H9 (cell line): Measurements from ENCODE around the gene TSPAN11. TPM values are rescaled to one million over a fixed set of nuclear protein-coding genes. Genes with fewer than 3 reads are reported as not detected.

Experiments
- DNase-seq: peaks from one replicate; pipeline ENCODE4 v3.0.0-alpha.2; 2017
- H2AFZ ChIP-seq: one replicate; pipeline ENCODE4 v1.6.1; 2013; ENCODE audit warnings: mild to moderate bottlenecking, low read length, control low read depth, moderate library complexity
- H2AK5ac ChIP-seq: 2 replicates; pipeline ENCODE4 v1.6.1; 2013; ENCODE audit warnings: low read length, control low read depth, mixed read lengths; ENCODE audit not compliant: insufficient read length
- H2BK120ac ChIP-seq: one replicate; pipeline ENCODE4 v1.6.1; 2013; ENCODE audit warnings: low read depth, mild to moderate bottlenecking, low read length, control low read depth, inconsistent platforms; ENCODE audit not compliant: poor library complexity, severe bottlenecking
- H2BK12ac ChIP-seq: 2 replicates; pipeline ENCODE4 v1.6.1; 2013; ENCODE audit warnings: low read length, control low read depth, mixed read lengths, low read depth; ENCODE audit not compliant: insufficient read length
- H2BK15ac ChIP-seq: 2 replicates; pipeline ENCODE4 v1.6.1; 2013; ENCODE audit warnings: low read depth, low read length, control low read depth
- H2BK20ac ChIP-seq: one replicate; pipeline ENCODE4 v1.6.1; 2013; ENCODE audit warnings: low read depth, mild to moderate bottlenecking, low read length, control low read depth, inconsistent platforms; ENCODE audit not compliant: poor library complexity, severe bottlenecking
- H2BK5ac ChIP-seq: 2 replicates; pipeline ENCODE4 v1.6.1; 2013; ENCODE audit warnings: low read length, control low read depth, mixed read lengths; ENCODE audit not compliant: insufficient read length
- H3K14ac ChIP-seq: 2 replicates; pipeline ENCODE4 v1.6.1; 2013; ENCODE audit warnings: low read length, control low read depth; ENCODE audit not compliant: insufficient read depth
- H3K18ac ChIP-seq: 2 replicates; pipeline ENCODE4 v1.6.1; 2013; ENCODE audit warnings: low read depth, mild to moderate bottlenecking, mixed read lengths, low read length, control low read depth; ENCODE audit not compliant: insufficient read length
- H3K23ac ChIP-seq: 2 replicates; pipeline ENCODE4 v1.6.1; 2013; ENCODE audit warnings: low read length, control low read depth, mixed read lengths, low read depth; ENCODE audit not compliant: insufficient read length
- H3K23me2 ChIP-seq: 2 replicates; pipeline ENCODE4 v1.6.1; 2013; ENCODE audit warnings: low read depth, mild to moderate bottlenecking, mixed read lengths, low read length, control low read depth; ENCODE audit not compliant: insufficient read length, poor library complexity, severe bottlenecking
- H3K27ac ChIP-seq: 2 replicates; pipeline ENCODE4 v1.5.1; 2013; ENCODE audit warnings: low read length, control low read depth, mixed read lengths, low read depth; ENCODE audit not compliant: insufficient read length
- H3K27me3 ChIP-seq: 2 replicates; pipeline ENCODE4 v1.6.1; 2013; ENCODE audit warnings: low read length, control low read depth, inconsistent platforms; ENCODE audit not compliant: insufficient read depth
- H3K4ac ChIP-seq: 2 replicates; pipeline ENCODE4 v1.6.1; 2013; ENCODE audit warnings: low read depth, mild to moderate bottlenecking, control low read depth, inconsistent platforms, low read length, moderate library complexity
- H3K4me1 ChIP-seq: 2 replicates; pipeline ENCODE4 v1.6.1; 2013; ENCODE audit warnings: low read length, control low read depth, inconsistent platforms; ENCODE audit not compliant: insufficient read depth
- H3K4me2 ChIP-seq: 2 replicates; pipeline ENCODE4 v1.6.1; 2013; ENCODE audit warnings: low read length, control low read depth, mixed read lengths; ENCODE audit not compliant: insufficient read length, insufficient read depth
- H3K56ac ChIP-seq: 2 replicates; pipeline ENCODE4 v1.6.1; 2013; ENCODE audit warnings: low read depth, mild to moderate bottlenecking, mixed read lengths, low read length, control low read depth; ENCODE audit not compliant: insufficient read length
- H3K79me1 ChIP-seq: 2 replicates; pipeline ENCODE4 v1.6.1; 2013; ENCODE audit warnings: low read depth, mild to moderate bottlenecking, moderate library complexity, low read length, control low read depth, inconsistent platforms; ENCODE audit not compliant: insufficient read depth, poor library complexity, severe bottlenecking
- H3K79me2 ChIP-seq: 2 replicates; pipeline ENCODE4 v1.6.1; 2013; ENCODE audit warnings: low read length, control low read depth, inconsistent platforms; ENCODE audit not compliant: insufficient read depth
- H3K9ac ChIP-seq: 2 replicates; pipeline ENCODE4 v1.6.1; 2013; ENCODE audit warnings: low read length, control low read depth, mixed read lengths; ENCODE audit not compliant: insufficient read length; ENCODE audit errors: extremely low read depth
- H3K9me3 ChIP-seq: one replicate; pipeline ENCODE4 v1.6.1; 2013; ENCODE audit warnings: low read depth, low read length, inconsistent platforms; ENCODE audit not compliant: control insufficient read depth
- H3T11ph ChIP-seq: one replicate; pipeline ENCODE4 v1.6.1; 2013; ENCODE audit warnings: mild to moderate bottlenecking, low read length, control low read depth, inconsistent platforms
- H4K20me1 ChIP-seq: one replicate; pipeline ENCODE4 v1.6.1; 2013; ENCODE audit not compliant: control insufficient read depth, insufficient read length, insufficient read depth
- H4K5ac ChIP-seq: 2 replicates; pipeline ENCODE4 v1.6.1; 2013; ENCODE audit warnings: low read depth, mild to moderate bottlenecking, mixed read lengths, low read length, control low read depth; ENCODE audit not compliant: insufficient read length
- H4K8ac ChIP-seq: replicated peaks from 2 replicates; pipeline ENCODE4 v1.6.1; 2013; ENCODE audit warnings: low read length, control low read depth, mixed read lengths, low read depth; ENCODE audit not compliant: insufficient read length
- H4K91ac ChIP-seq: 2 replicates; pipeline ENCODE4 v1.6.1; 2013; ENCODE audit warnings: low read depth, mild to moderate bottlenecking, moderate library complexity, mixed read lengths, low read length, control low read depth; ENCODE audit not compliant: insufficient read length
- H3K27ac Mint-ChIP-seq, 3 experiments: 2 replicates in 2 of 3; 3 replicates in 1 of 3; pipeline ENCODE4 v1.8.0; 2020 to 2021; ENCODE audit warnings: mixed read lengths in 3 of 3, mild to moderate bottlenecking in 1 of 3, moderate library complexity in 1 of 3
- H3K27me3 Mint-ChIP-seq: 2 replicates; pipeline ENCODE4 v1.8.0; 2021; ENCODE audit warnings: low read depth, mild to moderate bottlenecking, moderate library complexity, mixed read lengths
- H3K36me3 Mint-ChIP-seq, 3 experiments: 2 replicates in 2 of 3; 3 replicates in 1 of 3; pipeline ENCODE4 v1.8.0; 2020 to 2021; ENCODE audit warnings: low read depth in 3 of 3, mixed read lengths in 3 of 3; ENCODE audit not compliant: insufficient read depth in 1 of 3
- H3K4me1 Mint-ChIP-seq, 2 experiments: 2 replicates each; pipeline ENCODE4 v1.8.0; 2020; ENCODE audit warnings: mixed read lengths in 2 of 2
- H3K4me3 Mint-ChIP-seq, 2 experiments: 2 replicates in 1 of 2; 3 replicates in 1 of 2; pipeline ENCODE4 v1.8.0; 2020 to 2021; ENCODE audit warnings: mild to moderate bottlenecking in 2 of 2, mixed read lengths in 2 of 2, moderate library complexity in 1 of 2
- H3K9me3 Mint-ChIP-seq, 2 experiments: 2 replicates in 1 of 2; 3 replicates in 1 of 2; pipeline ENCODE4 v1.8.0; 2020; ENCODE audit warnings: mild to moderate bottlenecking in 2 of 2, mixed read lengths in 2 of 2, moderate library complexity in 1 of 2
- WGBS: extraction: QIAGEN DNeasy Blood & Tissue Kit; methylation state at CpG from one replicate; pipeline ENCODE4 v1.1.7; 2013; ENCODE audit warnings: missing lambda C conversion rate, low lambda C conversion rate, mixed read lengths; ENCODE audit not compliant: insufficient read length; ENCODE audit errors: extremely low coverage; 5-methylcytosine and 5-hydroxymethylcytosine counted together
- total RNA-seq: library from RNA; stranded (reverse); gene quantifications from 2 replicates; pipeline ENCODE4 v1.2.1, GENCODE V29; 2021
- TF ChIP-seq, protein P1 (sequence below): fragments of 200-600 bp; sonication (generic); conservative IDR thresholded peaks from 3 replicates; pipeline ENCODE4 v1.8.0; 2021; ENCODE audit warnings: antibody characterized with exemption, mild to moderate bottlenecking

The TSPAN11 gene
- total RNA-seq, 1 experiment from 2014 or later: 4.2 TPM

GRCh38 chr12:30880813-30881212 lies 45.7 kb upstream of the TSPAN11 start:
- H3K27me3 Mint-ChIP-seq: peaks cover 26% of the 10 kb centered on the region
- TF ChIP-seq, protein P1, sequence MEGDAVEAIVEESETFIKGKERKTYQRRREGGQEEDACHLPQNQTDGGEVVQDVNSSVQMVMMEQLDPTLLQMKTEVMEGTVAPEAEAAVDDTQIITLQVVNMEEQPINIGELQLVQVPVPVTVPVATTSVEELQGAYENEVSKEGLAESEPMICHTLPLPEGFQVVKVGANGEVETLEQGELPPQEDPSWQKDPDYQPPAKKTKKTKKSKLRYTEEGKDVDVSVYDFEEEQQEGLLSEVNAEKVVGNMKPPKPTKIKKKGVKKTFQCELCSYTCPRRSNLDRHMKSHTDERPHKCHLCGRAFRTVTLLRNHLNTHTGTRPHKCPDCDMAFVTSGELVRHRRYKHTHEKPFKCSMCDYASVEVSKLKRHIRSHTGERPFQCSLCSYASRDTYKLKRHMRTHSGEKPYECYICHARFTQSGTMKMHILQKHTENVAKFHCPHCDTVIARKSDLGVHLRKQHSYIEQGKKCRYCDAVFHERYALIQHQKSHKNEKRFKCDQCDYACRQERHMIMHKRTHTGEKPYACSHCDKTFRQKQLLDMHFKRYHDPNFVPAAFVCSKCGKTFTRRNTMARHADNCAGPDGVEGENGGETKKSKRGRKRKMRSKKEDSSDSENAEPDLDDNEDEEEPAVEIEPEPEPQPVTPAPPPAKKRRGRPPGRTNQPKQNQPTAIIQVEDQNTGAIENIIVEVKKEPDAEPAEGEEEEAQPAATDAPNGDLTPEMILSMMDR: no peak

More at GRCh38 chr12:30880813-30881212, 45.7 kb upstream of the TSPAN11 start:
- no peaks in the 10 kb centered on the region for H3K79me2 ChIP-seq
- no peak overlapping the region for H3K56ac ChIP-seq
- WGBS: no CpG with 5 or more reads among the region's 3 CpGs
- no peaks in the 10 kb centered on the region for H3K79me1 ChIP-seq
- no peak overlapping the region for H3K9ac ChIP-seq
- H3K4me1 ChIP-seq: no peaks in the 10 kb centered on the region; the same call in 1 of the 2 replicates
- no peak overlapping the region for H3K23ac ChIP-seq
- no peak overlapping the region for H4K8ac ChIP-seq
- H4K5ac ChIP-seq: no peak overlapping the region
- H4K91ac ChIP-seq: no peak overlapping the region
- H2BK120ac ChIP-seq: no peak overlapping the region
- no peak overlapping the region for H2BK5ac ChIP-seq
- H3K27ac ChIP-seq: no peak overlapping the region
- H2BK15ac ChIP-seq: no peak overlapping the region
- no peak overlapping the region for H3K27ac Mint-ChIP-seq
- no peaks in the 10 kb centered on the region; a peak in 1 of 5 replicates for H3K9me3 Mint-ChIP-seq
- no peak overlapping the region for H3K4ac ChIP-seq
- H2BK12ac ChIP-seq: no peak overlapping the region
- H3K36me3 Mint-ChIP-seq: no peaks in the 10 kb centered on the region
- DNase-seq: no peak
- H2AK5ac ChIP-seq: no peak overlapping the region
- no peak overlapping the region for H3K14ac ChIP-seq
- no peak overlapping the region for H3K18ac ChIP-seq
- no peaks in the 10 kb centered on the region for H3K23me2 ChIP-seq
- no peak overlapping the region for H3T11ph ChIP-seq
- no peak overlapping the region for H3K4me2 ChIP-seq
- H3K9me3 ChIP-seq: no peaks in the 10 kb centered on the region
- H4K20me1 ChIP-seq: no peaks in the 10 kb centered on the region
- no peak overlapping the region for H2AFZ ChIP-seq
- no peak overlapping the region for H3K4me3 Mint-ChIP-seq
- H2BK20ac ChIP-seq: no peak overlapping the region
- H3K4me1 Mint-ChIP-seq: peaks cover 14 to 18% of the 10 kb centered on the region in 2 experiments
- H3K27me3 ChIP-seq: no peaks in the 10 kb centered on the region
